Measurements from ENCODE around the gene SCAF1. TPM values are rescaled to one million over a fixed set of nuclear protein-coding genes. Genes with fewer than 3 reads are reported as not detected.

The SCAF1 gene
- total RNA-seq, 2 donors from 2014 or later = 84.8 to 94.5 TPM

DNA sequence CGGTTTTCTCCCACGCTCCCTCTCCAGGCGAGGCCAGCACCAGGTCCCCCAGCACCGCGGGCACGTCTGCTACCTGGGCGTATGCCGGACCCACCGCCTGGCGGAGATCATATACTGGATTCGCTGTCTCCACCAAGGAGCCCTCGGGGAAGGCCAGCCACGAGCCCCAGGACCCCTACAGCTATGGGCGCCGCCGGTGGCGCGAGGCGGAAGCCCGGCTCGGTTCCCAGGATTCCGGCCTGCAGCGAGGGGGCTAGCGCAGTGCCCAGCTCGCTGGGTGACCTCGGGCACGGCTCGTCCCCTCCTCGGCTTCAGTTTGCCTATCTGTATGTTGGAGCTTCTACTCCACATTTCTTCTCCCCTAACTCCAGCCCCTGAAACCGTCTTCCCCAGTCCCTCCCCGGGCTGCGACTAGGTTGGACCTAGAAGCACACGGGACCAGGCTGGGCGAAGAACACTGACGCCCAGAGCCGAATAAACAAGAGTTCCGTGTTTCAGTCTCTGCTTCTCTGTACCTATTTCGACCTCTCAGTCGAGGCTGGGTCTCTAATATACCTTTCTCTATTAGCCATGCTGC lies 48.2 kb downstream of the SCAF1 start:
- DNase-seq = no peak
- H3K4me3 ChIP-seq (ENCODE audit: low read length) = peak overlapping the region; percentile 82
- WGBS, 2 experiments (ENCODE audit: insufficient coverage in 1 of 2, insufficient read length in 1 of 2) = 86 to 93% methylated on average over 36 to 39 of the region's 39 CpGs
- no peaks in the 10 kb centered on the region for H3K4me1 ChIP-seq (ENCODE audit: control insufficient read depth, insufficient read depth, low read length)
- no peaks in the 10 kb centered on the region for H3K9me3 ChIP-seq (ENCODE audit: control insufficient read depth, low read length)
- Mint-ChIP-seq H3K4me1 (peaks cover 13% of the 10 kb centered on the region), H3K36me3 (ENCODE audit: low read depth) (peaks cover 28% of the 10 kb centered on the region), H3K4me3 (peak overlapping the region; percentile 78), H3K27me3 (ENCODE audit: insufficient read depth) (no peaks in the 10 kb centered on the region), H3K9me3 (no peaks in the 10 kb centered on the region), H3K27ac (peak overlapping the region; percentile 94)
- peak overlapping the region; percentile 58 for H3K27ac ChIP-seq (ENCODE audit: low read depth, low read length)
- H3K36me3 ChIP-seq (ENCODE audit: control insufficient read depth, insufficient read depth, low read length) = peaks cover 16% of the 10 kb centered on the region
- TF ChIP-seq, protein P1, sequence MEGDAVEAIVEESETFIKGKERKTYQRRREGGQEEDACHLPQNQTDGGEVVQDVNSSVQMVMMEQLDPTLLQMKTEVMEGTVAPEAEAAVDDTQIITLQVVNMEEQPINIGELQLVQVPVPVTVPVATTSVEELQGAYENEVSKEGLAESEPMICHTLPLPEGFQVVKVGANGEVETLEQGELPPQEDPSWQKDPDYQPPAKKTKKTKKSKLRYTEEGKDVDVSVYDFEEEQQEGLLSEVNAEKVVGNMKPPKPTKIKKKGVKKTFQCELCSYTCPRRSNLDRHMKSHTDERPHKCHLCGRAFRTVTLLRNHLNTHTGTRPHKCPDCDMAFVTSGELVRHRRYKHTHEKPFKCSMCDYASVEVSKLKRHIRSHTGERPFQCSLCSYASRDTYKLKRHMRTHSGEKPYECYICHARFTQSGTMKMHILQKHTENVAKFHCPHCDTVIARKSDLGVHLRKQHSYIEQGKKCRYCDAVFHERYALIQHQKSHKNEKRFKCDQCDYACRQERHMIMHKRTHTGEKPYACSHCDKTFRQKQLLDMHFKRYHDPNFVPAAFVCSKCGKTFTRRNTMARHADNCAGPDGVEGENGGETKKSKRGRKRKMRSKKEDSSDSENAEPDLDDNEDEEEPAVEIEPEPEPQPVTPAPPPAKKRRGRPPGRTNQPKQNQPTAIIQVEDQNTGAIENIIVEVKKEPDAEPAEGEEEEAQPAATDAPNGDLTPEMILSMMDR (conservative IDR thresholded peaks at IDR 0.05) = peak; percentile 2
- peak overlapping the region; percentile 63 for H3K9ac ChIP-seq (ENCODE audit: extremely low read depth, low read length, poor library complexity, severe bottlenecking)
- H3K27me3 ChIP-seq (ENCODE audit: control insufficient read depth, insufficient read depth, low read length, poor library complexity, severe bottlenecking) = no peaks in the 10 kb centered on the region

DNA sequence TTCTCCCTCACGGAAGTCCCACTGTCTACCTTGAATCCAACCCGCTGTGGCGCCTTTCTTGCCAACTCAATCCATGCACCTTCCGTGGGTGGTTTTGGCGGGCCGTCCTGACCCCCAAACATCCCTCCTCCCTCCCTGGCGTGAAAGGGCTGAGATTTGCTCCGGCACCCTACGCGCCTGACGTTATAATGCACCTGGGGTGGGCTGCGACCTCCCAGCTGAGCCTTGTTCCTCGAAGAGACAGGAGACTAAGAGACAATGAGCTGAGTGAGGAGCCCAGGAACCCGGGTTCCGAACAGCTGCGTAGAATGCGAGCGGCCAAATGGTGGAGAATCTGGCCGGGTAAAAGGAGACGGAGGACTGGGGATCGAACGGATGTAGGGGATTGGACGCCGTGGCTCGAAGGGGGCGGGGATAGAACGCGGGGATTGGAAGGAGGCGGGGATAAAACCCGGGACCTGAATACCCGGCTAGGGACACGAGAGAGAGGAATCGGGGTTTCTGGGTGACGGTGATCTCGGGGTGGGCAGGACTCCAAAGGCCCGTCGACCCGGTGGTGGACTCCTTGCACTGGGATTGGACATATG lies 48.7 kb downstream of the SCAF1 start, which contains the start of gene CPT1C:
CPT1C (plus strand) TSS at position 461 of the 587 bp plus-strand sequence. CDS start 1,137 bp downstream, outside the sequence.
- Mint-ChIP-seq H3K9me3 (no peaks in the 10 kb centered on the region), H3K27ac (peak within 1 kb of the TSS; percentile 94), H3K27me3 (ENCODE audit: insufficient read depth) (no peaks in the 10 kb centered on the region), H3K36me3 (ENCODE audit: low read depth) (peaks cover 22% of the 10 kb centered on the region), H3K4me3 (peak within 1 kb of the TSS; percentile 78), H3K4me1 (peaks cover 13% of the 10 kb centered on the region)
- no peaks in the 10 kb centered on the region for H3K4me1 ChIP-seq (ENCODE audit: control insufficient read depth, insufficient read depth, low read length)
- H3K4me3 ChIP-seq (ENCODE audit: low read length) = peak within 1 kb of the TSS; percentile 82
- WGBS, 2 experiments (ENCODE audit: insufficient coverage in 1 of 2, insufficient read length in 1 of 2) = 12 to 20% methylated on average over 28 to 38 of the region's 38 CpGs
- DNase-seq = peak; percentile 96
- H3K27ac ChIP-seq (ENCODE audit: low read depth, low read length) = peak within 1 kb of the TSS; percentile 74
- TF ChIP-seq, protein P1 (conservative IDR thresholded peaks at IDR 0.05) = no peak
- peak within 1 kb of the TSS; percentile 63 for H3K9ac ChIP-seq (ENCODE audit: extremely low read depth, low read length, poor library complexity, severe bottlenecking)
- no peaks in the 10 kb centered on the region for H3K27me3 ChIP-seq (ENCODE audit: control insufficient read depth, insufficient read depth, low read length, poor library complexity, severe bottlenecking)
- H3K9me3 ChIP-seq (ENCODE audit: control insufficient read depth, low read length) = no peaks in the 10 kb centered on the region
- peaks cover 10% of the 10 kb centered on the region for H3K36me3 ChIP-seq (ENCODE audit: control insufficient read depth, insufficient read depth, low read length)

DNA sequence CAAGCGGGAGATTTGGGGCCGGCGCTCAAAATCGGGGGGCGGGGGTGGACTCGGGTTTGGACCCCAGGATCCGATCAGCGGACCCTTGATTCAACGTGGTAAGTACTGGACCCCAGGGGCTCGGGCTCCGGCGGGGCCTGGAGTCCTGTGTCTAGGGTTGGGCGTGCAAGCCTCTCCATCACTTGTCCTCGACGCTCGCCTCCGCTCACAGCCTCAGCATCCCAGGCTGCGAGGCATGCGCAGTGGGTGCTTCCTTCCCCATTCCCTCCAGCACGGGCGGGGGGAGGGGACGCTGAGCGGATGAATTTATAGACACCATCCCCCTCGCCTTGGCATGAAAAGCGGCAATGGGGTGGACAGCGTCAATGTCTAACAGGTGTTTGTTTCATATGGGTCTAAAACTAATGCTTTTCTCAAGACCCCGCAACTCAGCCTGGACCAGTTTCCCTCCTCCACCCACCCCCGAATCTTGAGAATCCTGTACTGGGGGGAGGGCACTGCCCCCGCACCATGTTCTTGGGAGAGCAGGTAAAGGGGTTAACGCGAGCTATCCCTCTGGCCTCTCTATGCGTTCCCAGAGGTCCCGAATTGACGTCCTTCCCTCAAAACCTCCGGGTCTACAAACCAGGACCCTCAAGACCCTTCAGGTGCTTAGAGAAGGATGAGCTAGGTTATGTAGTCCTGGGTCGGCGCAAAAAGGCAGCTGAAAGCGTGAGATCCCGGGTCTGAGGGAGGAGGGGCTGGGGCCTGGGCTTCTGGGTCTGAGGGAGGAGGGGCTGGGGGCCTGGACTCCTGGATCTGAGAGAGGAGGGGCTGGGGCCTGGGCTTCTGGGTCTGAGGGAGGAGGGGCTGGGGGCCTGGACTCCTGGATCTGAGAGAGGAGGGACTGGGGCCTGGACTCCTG lies 49.5 kb downstream of the SCAF1 start:
- Mint-ChIP-seq H3K27me3 (ENCODE audit: insufficient read depth) (no peaks in the 10 kb centered on the region), H3K4me1 (peaks cover 13% of the 10 kb centered on the region), H3K9me3 (no peaks in the 10 kb centered on the region), H3K27ac (peak overlapping the region; percentile 94), H3K4me3 (peak overlapping the region; percentile 78), H3K36me3 (ENCODE audit: low read depth) (peaks cover 16% of the 10 kb centered on the region)
- Histone ChIP-seq H3K36me3 (ENCODE audit: control insufficient read depth, insufficient read depth, low read length) (peaks cover 5% of the 10 kb centered on the region), H3K4me3 (ENCODE audit: low read length) (peak overlapping the region; percentile 82), H3K9me3 (ENCODE audit: control insufficient read depth, low read length) (no peaks in the 10 kb centered on the region), H3K9ac (ENCODE audit: extremely low read depth, low read length, poor library complexity, severe bottlenecking) (peak overlapping the region; percentile 13), H3K4me1 (ENCODE audit: control insufficient read depth, insufficient read depth, low read length) (no peaks in the 10 kb centered on the region), H3K27me3 (ENCODE audit: control insufficient read depth, insufficient read depth, low read length, poor library complexity, severe bottlenecking) (no peaks in the 10 kb centered on the region), H3K27ac (ENCODE audit: low read depth, low read length) (peak overlapping the region; percentile 74)
- WGBS, 2 experiments (ENCODE audit: insufficient coverage in 1 of 2, insufficient read length in 1 of 2) = 9 to 19% methylated on average over 10 to 39 of the region's 39 CpGs
- DNase-seq = peak; percentile 89
- TF ChIP-seq, protein P1 (conservative IDR thresholded peaks at IDR 0.05) = no peak

All from endodermal cell (in vitro differentiated cells).